Measurements from ENCODE around the gene RIGI.
A peak's percentile ranks its signal among the peaks of the same experiment; 100 is the strongest.
"Not testable (repeated sequence)": the region's sequence is repeated elsewhere in the genome, so short reads cannot be mapped to it uniquely, and the experiment has no call there.

Gene RIGI

GRCh38 chr9:32526041-32526706 lies at the start of gene RIGI:
Gene RIGI, minus strand, starts transcription at chr9:32526196. Its CDS starts 30 bp downstream, at chr9:32526166.
- peak; percentile 82 for DNase-seq (ENCODE audit: low spot score)

GRCh38 chr9:32574858-32575257 lies 48.9 kb upstream of the RIGI start:
- no peak for DNase-seq (ENCODE audit: low spot score)

- DNase-seq (ENCODE audit: low spot score): no peak
These were observed 47.8 kb upstream of the RIGI start for GRCh38 chr9:32573821-32574220.

GRCh38 chr9:32572900-32573523 lies 47.0 kb upstream of the RIGI start, which contains the start of gene NDUFB6:
Gene NDUFB6, minus strand, starts transcription at chr9:32573159. Its CDS starts 99 bp downstream, at chr9:32573060.
- DNase-seq (ENCODE audit: low spot score): peak; percentile 91

GRCh38 chr9:32571969-32572899 lies 46.2 kb upstream of the RIGI start:
- peak; percentile 79 for DNase-seq (ENCODE audit: low spot score)

- no peak for DNase-seq (ENCODE audit: low spot score)
These were observed 44.3 kb upstream of the RIGI start for GRCh38 chr9:32570262-32570661.

GRCh38 chr9:32566770-32567169 lies 40.8 kb upstream of the RIGI start:
- DNase-seq (ENCODE audit: low spot score): no peak

GRCh38 chr9:32565967-32566366 lies 40.0 kb upstream of the RIGI start:
- no peak for DNase-seq (ENCODE audit: low spot score)

- no peak for DNase-seq (ENCODE audit: low spot score)
These were observed 32.5 kb upstream of the RIGI start for GRCh38 chr9:32558408-32558934.

GRCh38 chr9:32554591-32554990 lies 28.6 kb upstream of the RIGI start:
- no peak for DNase-seq (ENCODE audit: low spot score)

- no peak for DNase-seq (ENCODE audit: low spot score)
These were observed 28.1 kb upstream of the RIGI start for GRCh38 chr9:32554107-32554506.

GRCh38 chr9:32552172-32552872 lies 26.3 kb upstream of the RIGI start, which contains the start of the genes SMIM27 and TOPORS:
Gene SMIM27, plus strand, starts transcription at chr9:32552327. Its CDS starts 108 bp downstream, at chr9:32552435.
Gene TOPORS, minus strand, starts transcription at chr9:32552586. Its CDS starts 150 bp downstream, at chr9:32552436.
- peak; percentile 93 for DNase-seq (ENCODE audit: low spot score)

GRCh38 chr9:32551276-32552051 lies 25.5 kb upstream of the RIGI start:
- DNase-seq (ENCODE audit: low spot score): peak; percentile 30

GRCh38 chr9:32550562-32551275 lies 24.7 kb upstream of the RIGI start:
- DNase-seq (ENCODE audit: low spot score): peak; percentile 98

GRCh38 chr9:32550150-32550561 lies 24.2 kb upstream of the RIGI start:
- peak; percentile 29 for DNase-seq (ENCODE audit: low spot score)

- DNase-seq (ENCODE audit: low spot score): not testable (repeated sequence)
These were observed 22.2 kb upstream of the RIGI start for GRCh38 chr9:32548213-32548612.

- no peak for DNase-seq (ENCODE audit: low spot score)
These were observed 19.9 kb upstream of the RIGI start for GRCh38 chr9:32545884-32546283.

- DNase-seq (ENCODE audit: low spot score): no peak
These were observed 17.1 kb upstream of the RIGI start for GRCh38 chr9:32543047-32543446.

- DNase-seq (ENCODE audit: low spot score): no peak
These were observed 7.8 kb upstream of the RIGI start for GRCh38 chr9:32533816-32534215.

- DNase-seq (ENCODE audit: low spot score): no peak
These were observed 7.3 kb upstream of the RIGI start for GRCh38 chr9:32533336-32533735.

Measured in AG08396 (cell line).